Lower lobe of right lung (tissue), 2 donors: ENCODE results near the gene SEZ6. TPM values are rescaled to one million over a fixed set of nuclear protein-coding genes. Genes with fewer than 3 reads are reported as not detected.

Source experiments
- ATAC-seq, 2 donors: fragments of 200-7000 bp; cut with Tn5 transposase; one replicate each; pipeline ENCODE4 v1.9.1; 2020 to 2022; ENCODE audit warnings: mild to moderate bottlenecking in 2 of 2, moderate library complexity in 2 of 2
- DNase-seq: peaks from one replicate; pipeline ENCODE4 v3.0.0-alpha.2; 2020
- H3K27ac ChIP-seq: fragments of 200-600 bp; one replicate; pipeline ENCODE4 v1.8.0; 2022
- H3K27me3 ChIP-seq: fragments of 200-600 bp; one replicate; pipeline ENCODE4 v1.8.0; 2022; ENCODE audit warnings: low read depth
- H3K36me3 ChIP-seq: fragments of 200-600 bp; one replicate; pipeline ENCODE4 v1.8.0; 2022; ENCODE audit warnings: mild to moderate bottlenecking
- H3K4me1 ChIP-seq: fragments of 200-600 bp; one replicate; pipeline ENCODE4 v1.8.0; 2022
- H3K4me3 ChIP-seq: fragments of 200-600 bp; one replicate; pipeline ENCODE4 v1.8.0; 2022; ENCODE audit warnings: mild to moderate bottlenecking
- H3K9me3 ChIP-seq: fragments of 200-600 bp; one replicate; pipeline ENCODE4 v1.8.0; 2022
- CTCF ChIP-seq: fragments of 200-600 bp; IDR thresholded peaks from one replicate; pipeline ENCODE4 v1.8.0; 2022; ENCODE audit warnings: antibody characterized with exemption, mild to moderate bottlenecking
- intact Hi-C: fragments of 100-400 bp; cut with DNase I; formaldehyde crosslinking; loops from one replicate; pipeline ENCODE4 v1.11.0; 2022
- total RNA-seq: library from RNA; stranded (reverse); fragmentation: NEBNext Ultra II Directional; extraction: Animal tissue kit (Norgen Biotek cat#: 25700); gene quantifications from one replicate; pipeline ENCODE4 v1.2.1, GENCODE V29; 2021
- donor health status: DM: no; HTN: yes; CAD: no; lungs with severe emphysema.

Gene SEZ6
- total RNA-seq, 1 donor from 2014 or later, result not detected

- Histone ChIP-seq H3K9me3 (no peaks in the 10 kb centered on the region), H3K27ac (no peak overlapping the region), H3K27me3 (peaks cover 23% of the 10 kb centered on the region), H3K4me1 (peaks cover 3% of the 10 kb centered on the region), H3K4me3 (no peak overlapping the region), H3K36me3 (no peaks in the 10 kb centered on the region)
- TF ChIP-seq CTCF, result no peak
- ATAC-seq (no peak), DNase-seq (no peak)
- intact Hi-C loops, result no loop called here
Observed at GRCh38 chr17:29014716-29015115, 8.9 kb upstream of the SEZ6 start.

GRCh38 chr17:29012535-29012934, 6.7 kb upstream of the SEZ6 start:
- Histone ChIP-seq H3K4me1 (no peaks in the 10 kb centered on the region), H3K27ac (no peak overlapping the region), H3K4me3 (no peak overlapping the region), H3K9me3 (no peaks in the 10 kb centered on the region), H3K36me3 (no peaks in the 10 kb centered on the region), H3K27me3 (peaks cover 28% of the 10 kb centered on the region)
- intact Hi-C loops, result no loop called here
- no peak for TF ChIP-seq CTCF
- ATAC-seq (no peak), DNase-seq (no peak)

- Histone ChIP-seq H3K4me1 (no peaks in the 10 kb centered on the region), H3K27me3 (peaks cover 38% of the 10 kb centered on the region), H3K36me3 (no peaks in the 10 kb centered on the region), H3K4me3 (no peak overlapping the region), H3K9me3 (no peaks in the 10 kb centered on the region), H3K27ac (no peak overlapping the region)
- ATAC-seq (no peak), DNase-seq (no peak)
- TF ChIP-seq CTCF, result no peak
- intact Hi-C loops, result no loop called here
Observed at GRCh38 chr17:29010586-29010985, 4.8 kb upstream of the SEZ6 start.

- H3K27me3 ChIP-seq, result peaks cover 42% of the 10 kb centered on the region
- intact Hi-C loops, result no loop called here
- TF ChIP-seq CTCF, result no peak
- DNase-seq (no peak), ATAC-seq (no peak)
- no peaks in the 10 kb centered on the region for H3K4me1 ChIP-seq
- no peak overlapping the region for H3K27ac ChIP-seq
- H3K9me3 ChIP-seq, result no peaks in the 10 kb centered on the region
- no peaks in the 10 kb centered on the region for H3K36me3 ChIP-seq
- H3K4me3 ChIP-seq, result no peak overlapping the region
Observed at GRCh38 chr17:29010129-29010528, 4.3 kb upstream of the SEZ6 start.

GRCh38 chr17:29008591-29008990, 2.8 kb upstream of the SEZ6 start:
- Histone ChIP-seq H3K36me3 (no peaks in the 10 kb centered on the region), H3K4me1 (no peaks in the 10 kb centered on the region), H3K4me3 (no peak overlapping the region), H3K9me3 (no peaks in the 10 kb centered on the region), H3K27ac (no peak overlapping the region), H3K27me3 (peaks cover 58% of the 10 kb centered on the region)
- DNase-seq (no peak), ATAC-seq (no peak)
- TF ChIP-seq CTCF, result no peak
- intact Hi-C loops, result no loop called here
